HEK293T (cell line): ENCODE measurements around the gene CEBPE.

ENCODE experiments used
- CTCF ChIA-PET: fragments of 350-600 bp; formaldehyde crosslinking; extraction: SDS; loops from one replicate; lab custom pipeline; 2021; ENCODE audit warnings: antibody characterized with exemption, inconsistent platforms; lab: Yijun Ruan, JAX
- POLR2A ChIA-PET: fragments of 350-600 bp; formaldehyde crosslinking; extraction: SDS; loops from one replicate; lab custom pipeline; 2020; ENCODE audit warnings: antibody characterized with exemption, inconsistent platforms; lab: Yijun Ruan, JAX
- DNase-seq: peaks from one replicate; pipeline ENCODE4 v3.0.0; 2012; ENCODE audit warnings: mixed read lengths; ENCODE audit errors: extremely low spot score
- ARNT ChIP-seq: fragments of 450-650 bp; IDR thresholded peaks from 2 replicates; pipeline ENCODE4 v1.6.1; 2017; ENCODE audit warnings: mild to moderate bottlenecking
- BHLHE40 ChIP-seq: fragments of 450-650 bp; IDR thresholded peaks from 2 replicates; pipeline ENCODE4 v1.6.1; 2016; ENCODE audit warnings: mild to moderate bottlenecking, moderate library complexity, borderline replicate concordance
- CTBP1 ChIP-seq: fragments of 450-650 bp; IDR thresholded peaks from 2 replicates; pipeline ENCODE4 v1.6.1; 2016; ENCODE audit warnings: borderline replicate concordance
- ELF4 ChIP-seq: fragments of 450-650 bp; IDR thresholded peaks from 2 replicates; pipeline ENCODE4 v1.6.1; 2017; ENCODE audit warnings: antibody characterized with exemption
- FOXA1 ChIP-seq: fragments of 450-650 bp; IDR thresholded peaks from 2 replicates; pipeline ENCODE4 v1.6.1; 2016; ENCODE audit warnings: mild to moderate bottlenecking
- FOXK2 ChIP-seq: fragments of 450-650 bp; IDR thresholded peaks from 2 replicates; pipeline ENCODE4 v1.6.1; 2016; ENCODE audit warnings: mild to moderate bottlenecking
- FOXM1 ChIP-seq: fragments of 450-650 bp; IDR thresholded peaks from 2 replicates; pipeline ENCODE4 v1.6.1; 2017; ENCODE audit warnings: mild to moderate bottlenecking, borderline replicate concordance
- HDGF ChIP-seq: fragments of 450-650 bp; IDR thresholded peaks from 2 replicates; pipeline ENCODE4 v1.6.1; 2017; ENCODE audit warnings: antibody characterized with exemption, borderline replicate concordance
- L3MBTL2 ChIP-seq: fragments of 450-650 bp; conservative IDR thresholded peaks from 2 replicates; pipeline ENCODE4 v1.6.1; 2016; ENCODE audit warnings: mild to moderate bottlenecking
- LEF1 ChIP-seq: fragments of 450-650 bp; IDR thresholded peaks from 2 replicates; pipeline ENCODE4 v1.6.1; 2017; ENCODE audit warnings: mild to moderate bottlenecking, borderline replicate concordance
- NFRKB ChIP-seq: fragments of 450-650 bp; IDR thresholded peaks from 2 replicates; pipeline ENCODE4 v1.6.1; 2016; ENCODE audit warnings: mild to moderate bottlenecking, moderate library complexity
- PKNOX1 ChIP-seq: fragments of 450-650 bp; IDR thresholded peaks from 2 replicates; pipeline ENCODE4 v1.6.1; 2016
- SP1 ChIP-seq: fragments of 450-650 bp; IDR thresholded peaks from 2 replicates; pipeline ENCODE4 v1.6.1; 2017
- SUZ12 ChIP-seq: fragments of 450-650 bp; IDR thresholded peaks from 2 replicates; pipeline ENCODE4 v1.6.1; 2016; ENCODE audit warnings: mild to moderate bottlenecking
- TARDBP ChIP-seq: fragments of 450-650 bp; IDR thresholded peaks from 2 replicates; pipeline ENCODE4 v1.6.1; 2016
- ZNF384 ChIP-seq: fragments of 450-650 bp; IDR thresholded peaks from 2 replicates; pipeline ENCODE4 v1.6.1; 2016

The CEBPE gene

GRCh38 chr14:23139874-23140273, 20.8 kb upstream of the CEBPE start:
- TF ChIP-seq L3MBTL2 (no peak), ARNT (no peak), PKNOX1 (no peak), CTBP1 (no peak), ZNF384 (no peak), FOXK2 (no peak), SP1 (no peak), LEF1 (no peak), BHLHE40 (no peak), SUZ12 (no peak), FOXM1 (no peak), HDGF (no peak), NFRKB (no peak), ELF4 (no peak)
- DNase-seq, result no peak
- POLR2A ChIA-PET, result interaction anchor here (0.6 kb wide), 1 partner anchor 124 kb away, joined by 3 read pairs; no protein-coding TSS in a partner anchor
- CTCF ChIA-PET, result interaction anchor here (5.3 kb wide), 1 partner anchor 19 kb away, joined by 27 read pairs; no protein-coding TSS in a partner anchor

- TF ChIP-seq BHLHE40 (no peak), L3MBTL2 (no peak), SUZ12 (no peak), CTBP1 (no peak)
- POLR2A ChIA-PET, result no interaction called here
- CTCF ChIA-PET, result no interaction called here
- no peak for DNase-seq
These were observed 18.9 kb upstream of the CEBPE start for GRCh38 chr14:23137813-23138535.

- ChIA-PET POLR2A (no interaction called here), CTCF (no interaction called here)
- no peak for DNase-seq
- TF ChIP-seq PKNOX1, result no peak
- TF ChIP-seq LEF1, result no peak
- TF ChIP-seq HDGF, result no peak
- no peak for TF ChIP-seq FOXA1
- no peak for TF ChIP-seq ZNF384
- TF ChIP-seq NFRKB, result no peak
- TF ChIP-seq BHLHE40, result no peak
- TF ChIP-seq SUZ12, result no peak
These were observed 18.2 kb upstream of the CEBPE start for GRCh38 chr14:23137192-23137812.

GRCh38 chr14:23136566-23137133, 17.6 kb upstream of the CEBPE start:
- CTCF ChIA-PET, result no interaction called here
- TF ChIP-seq LEF1 (no peak), FOXM1 (no peak), ZNF384 (no peak), ELF4 (no peak), FOXK2 (no peak), BHLHE40 (no peak)
- POLR2A ChIA-PET, result no interaction called here
- DNase-seq, result no peak

- ChIA-PET CTCF (no interaction called here), POLR2A (no interaction called here)
- no peak for DNase-seq
- TF ChIP-seq TARDBP, result no peak
- TF ChIP-seq ARNT, result no peak
- TF ChIP-seq FOXA1, result no peak
- TF ChIP-seq NFRKB, result no peak
- no peak for TF ChIP-seq ZNF384
These were observed 13.9 kb upstream of the CEBPE start for GRCh38 chr14:23132970-23133369.

- no peak for DNase-seq
- TF ChIP-seq SUZ12 (no peak), NFRKB (no peak), FOXA1 (no peak), TARDBP (no peak), SP1 (no peak), BHLHE40 (no peak), CTBP1 (no peak)
- CTCF ChIA-PET, result interaction anchor here (2.1 kb wide), 1 partner anchor 10 kb away, joined by 9 read pairs; no protein-coding TSS in a partner anchor
- POLR2A ChIA-PET, result no interaction called here
These were observed 12.4 kb upstream of the CEBPE start for GRCh38 chr14:23131482-23131881.

GRCh38 chr14:23130871-23131270, 11.8 kb upstream of the CEBPE start:
- TF ChIP-seq CTBP1 (no peak), TARDBP (no peak), ZNF384 (no peak), SUZ12 (no peak), BHLHE40 (no peak), ARNT (no peak), L3MBTL2 (no peak), FOXM1 (no peak), NFRKB (no peak), SP1 (no peak), FOXK2 (no peak), FOXA1 (no peak), LEF1 (no peak), PKNOX1 (no peak), ELF4 (no peak), HDGF (no peak)
- ChIA-PET CTCF (interaction anchor here (2.0 to 2.1 kb wide), 2 partner anchors 10 to 62 kb away, joined by 7 to 9 read pairs; no protein-coding TSS in a partner anchor), POLR2A (no interaction called here)
- DNase-seq, result no peak
